ENCODE data around the gene PLEK. TPM values are rescaled to one million over a fixed set of nuclear protein-coding genes. Genes with fewer than 3 reads are reported as not detected.

PLEK gene
- total RNA-seq, 2 experiments from 2014 or later = 0.60 to 0.89 TPM

GRCh38 chr2:68420254-68420910, 55.3 kb downstream of the PLEK start:
- POLR2A ChIA-PET = no interaction called here
- Mint-ChIP-seq H3K27ac (peak overlapping the region; percentile 5), H3K4me3 (no peak overlapping the region), H3K9me3 (ENCODE audit: low read depth) (no peaks in the 10 kb centered on the region), H3K27me3 (peaks cover 2% of the 10 kb centered on the region), H3K4me1 (no peaks in the 10 kb centered on the region), H3K36me3 (ENCODE audit: low read depth) (no peaks in the 10 kb centered on the region)
- DNase-seq (no peak), ATAC-seq (no peak)
- intact Hi-C loops (cut with DNase I, micrococcal nuclease) = no loop called here
- CTCF ChIA-PET = interaction anchor here (0.7 kb wide), 1 partner anchor 289 kb away, joined by 3 read pairs; no protein-coding TSS in a partner anchor

DNA sequence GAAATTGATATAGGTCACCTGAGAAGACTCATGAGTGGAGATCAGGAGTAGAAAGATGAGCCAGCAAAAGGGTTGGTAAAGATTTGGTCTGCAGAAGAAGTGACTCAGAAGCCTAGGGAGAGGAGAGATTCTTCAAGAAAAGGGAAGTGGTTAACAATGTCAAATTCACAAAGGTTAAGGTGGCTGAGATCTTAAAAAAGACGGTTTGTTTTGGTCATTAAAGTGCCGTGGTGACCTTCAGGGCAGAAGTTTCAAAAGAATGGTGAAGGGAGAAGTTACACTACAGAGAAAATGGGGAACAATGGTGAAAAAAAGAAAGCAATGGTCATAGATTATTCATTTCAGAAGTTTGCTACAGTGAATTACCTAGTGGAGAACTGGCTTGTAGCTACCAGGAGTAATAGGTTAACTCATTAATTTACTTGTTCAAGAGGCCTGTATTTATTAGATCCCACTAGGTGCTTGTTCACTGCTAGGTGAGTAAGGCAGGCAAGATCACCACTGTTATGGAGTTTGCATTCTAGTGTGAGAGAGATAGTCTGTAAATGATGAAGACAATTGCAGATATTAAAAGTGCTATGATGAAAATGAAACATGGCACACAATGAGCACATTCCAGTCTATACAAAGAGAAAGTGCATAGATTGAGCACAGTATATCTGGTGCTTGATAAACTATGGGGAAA, 59.0 kb downstream of the PLEK start:
- Mint-ChIP-seq H3K27ac (no peak overlapping the region), H3K4me1 (peaks cover 4% of the 10 kb centered on the region), H3K27me3 (peaks cover 2% of the 10 kb centered on the region), H3K4me3 (no peak overlapping the region), H3K9me3 (ENCODE audit: low read depth) (no peaks in the 10 kb centered on the region), H3K36me3 (ENCODE audit: low read depth) (no peaks in the 10 kb centered on the region)
- ChIA-PET CTCF (interaction anchor here (0.5 kb wide), 1 partner anchor 17 kb away, joined by 3 read pairs; no protein-coding TSS in a partner anchor), POLR2A (no interaction called here)
- ATAC-seq (peak; percentile 93), DNase-seq (no peak)
- intact Hi-C loops (cut with DNase I, micrococcal nuclease) = loop anchor here (1.0 to 2.0 kb wide), 2 partner anchors 35 to 36 kb away; no protein-coding TSS in a partner anchor

- Mint-ChIP-seq H3K9me3 (ENCODE audit: low read depth) (no peaks in the 10 kb centered on the region), H3K36me3 (ENCODE audit: low read depth) (no peaks in the 10 kb centered on the region), H3K4me1 (peaks cover 4% of the 10 kb centered on the region), H3K27ac (no peak overlapping the region), H3K27me3 (peaks cover 2% of the 10 kb centered on the region), H3K4me3 (no peak overlapping the region)
- intact Hi-C loops (cut with DNase I, micrococcal nuclease) = no loop called here
- DNase-seq (no peak), ATAC-seq (no peak)
- ChIA-PET CTCF (no interaction called here), POLR2A (no interaction called here)
These were observed 60.4 kb downstream of the PLEK start for GRCh38 chr2:68425503-68425902.

- Mint-ChIP-seq H3K4me3 (no peak overlapping the region), H3K9me3 (ENCODE audit: low read depth) (no peaks in the 10 kb centered on the region), H3K27ac (no peak overlapping the region), H3K4me1 (peaks cover 4% of the 10 kb centered on the region), H3K36me3 (ENCODE audit: low read depth) (no peaks in the 10 kb centered on the region), H3K27me3 (peaks cover 2% of the 10 kb centered on the region)
- POLR2A ChIA-PET = no interaction called here
- ATAC-seq (no peak), DNase-seq (no peak)
- intact Hi-C loops (cut with DNase I, micrococcal nuclease) = no loop called here
- CTCF ChIA-PET = interaction anchor here (1.1 to 4.8 kb wide), 2 partner anchors 14 to 66 kb away, joined by 3 to 34 read pairs; no protein-coding TSS in a partner anchor
These were observed 61.4 kb downstream of the PLEK start for GRCh38 chr2:68426446-68426845.

- no peak for ATAC-seq
- intact Hi-C loops (cut with DNase I, micrococcal nuclease) = no loop called here
- Mint-ChIP-seq H3K27ac (no peak overlapping the region), H3K4me3 (no peak overlapping the region), H3K36me3 (ENCODE audit: low read depth) (no peaks in the 10 kb centered on the region), H3K27me3 (peaks cover under 1% of the 10 kb centered on the region), H3K4me1 (peaks cover 4% of the 10 kb centered on the region), H3K9me3 (ENCODE audit: low read depth) (no peaks in the 10 kb centered on the region)
- ChIA-PET POLR2A (no interaction called here), CTCF (interaction anchor here (0.6 to 4.8 kb wide), 4 partner anchors 14 to 173 kb away, joined by 3 to 34 read pairs (median 3); no protein-coding TSS in a partner anchor)
- DNase-seq = no peak
These were observed 61.9 kb downstream of the PLEK start for GRCh38 chr2:68426848-68427579.

GRCh38 chr2:68428126-68428525, 63.0 kb downstream of the PLEK start:
- ATAC-seq = no peak

DNA sequence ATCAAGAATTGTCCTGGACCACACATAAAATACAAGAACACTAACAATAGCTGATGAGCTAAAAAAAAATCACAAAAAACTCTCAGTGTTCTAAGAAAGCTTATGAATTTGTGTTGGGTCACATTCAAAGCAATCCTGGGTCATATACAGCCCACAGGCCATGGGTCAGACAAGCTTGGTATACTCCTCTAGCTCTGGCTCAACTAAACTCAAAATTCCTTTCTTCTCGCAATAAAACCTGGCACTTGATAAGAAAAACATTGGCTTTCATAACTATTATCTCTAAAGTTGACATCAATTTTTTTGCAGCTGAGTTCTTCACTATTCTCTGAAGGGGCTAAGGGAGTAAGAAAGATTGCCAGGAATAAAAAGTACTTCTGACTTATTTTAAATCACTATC, 63.7 kb downstream of the PLEK start:
- no peak overlapping the region for H3K4me3 Mint-ChIP-seq
- peaks cover 4% of the 10 kb centered on the region for H3K4me1 Mint-ChIP-seq
- POLR2A ChIA-PET = no interaction called here
- H3K27ac Mint-ChIP-seq = no peak overlapping the region
- no peak for ATAC-seq
- H3K9me3 Mint-ChIP-seq (ENCODE audit: low read depth) = no peaks in the 10 kb centered on the region
- no peaks in the 10 kb centered on the region for H3K36me3 Mint-ChIP-seq (ENCODE audit: low read depth)
- no peaks in the 10 kb centered on the region for H3K27me3 Mint-ChIP-seq
- no peak for DNase-seq
- CTCF ChIA-PET = interaction anchor here (4.8 kb wide), 1 partner anchor 12 kb away, joined by 34 read pairs; no protein-coding TSS in a partner anchor
- intact Hi-C loops (cut with DNase I, micrococcal nuclease) = no loop called here

More at GRCh38 chr2:68428126-68428525, 63.0 kb downstream of the PLEK start:
- no peaks in the 10 kb centered on the region for H3K27me3 Mint-ChIP-seq
- intact Hi-C loops (cut with DNase I, micrococcal nuclease) = no loop called here
- CTCF ChIA-PET = interaction anchor here (4.8 kb wide), 1 partner anchor 13 kb away, joined by 34 read pairs; no protein-coding TSS in a partner anchor
- H3K4me3 Mint-ChIP-seq = no peak overlapping the region
- H3K4me1 Mint-ChIP-seq = peaks cover 4% of the 10 kb centered on the region
- DNase-seq = no peak
- no peaks in the 10 kb centered on the region for H3K36me3 Mint-ChIP-seq (ENCODE audit: low read depth)
- H3K9me3 Mint-ChIP-seq (ENCODE audit: low read depth) = no peaks in the 10 kb centered on the region
- POLR2A ChIA-PET = no interaction called here
- H3K27ac Mint-ChIP-seq = no peak overlapping the region

DNA sequence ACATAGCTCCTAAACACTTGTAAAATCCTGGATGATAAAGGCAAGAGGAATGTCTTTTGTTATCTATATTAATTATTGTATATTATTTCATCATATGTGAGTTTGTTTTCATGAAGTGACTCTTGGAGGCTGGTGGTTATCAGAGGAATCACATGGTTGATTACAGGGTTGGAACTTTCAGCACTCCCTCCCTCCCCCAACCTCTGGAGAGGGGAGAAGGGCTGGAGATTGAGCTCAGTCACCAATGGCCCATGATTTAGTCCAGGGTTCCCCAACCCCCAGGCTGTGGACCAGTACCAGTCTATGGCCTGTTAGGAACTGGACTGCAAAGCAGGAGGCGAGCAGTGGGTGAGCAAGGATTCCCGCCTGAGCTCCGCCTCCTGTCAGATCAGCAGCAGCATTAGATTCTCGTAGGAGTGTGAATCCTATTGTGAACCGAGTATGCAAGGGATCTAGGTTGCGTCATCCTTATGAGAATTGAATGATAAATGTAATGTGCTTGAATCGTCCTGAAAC, 64.3 kb downstream of the PLEK start:
- Mint-ChIP-seq H3K4me1 (peaks cover 4% of the 10 kb centered on the region), H3K9me3 (ENCODE audit: low read depth) (no peaks in the 10 kb centered on the region), H3K27ac (no peak overlapping the region), H3K4me3 (no peak overlapping the region), H3K27me3 (no peaks in the 10 kb centered on the region), H3K36me3 (ENCODE audit: low read depth) (no peaks in the 10 kb centered on the region)
- intact Hi-C loops (cut with DNase I, micrococcal nuclease) = no loop called here
- ChIA-PET POLR2A (no interaction called here), CTCF (interaction anchor here (4.8 kb wide), 1 partner anchor 11 kb away, joined by 34 read pairs; no protein-coding TSS in a partner anchor)
- DNase-seq (no peak), ATAC-seq (no peak)

- intact Hi-C loops (cut with DNase I, micrococcal nuclease) = no loop called here
- Mint-ChIP-seq H3K4me1 (peaks cover 4% of the 10 kb centered on the region), H3K36me3 (ENCODE audit: low read depth) (no peaks in the 10 kb centered on the region), H3K4me3 (no peak overlapping the region), H3K27me3 (no peaks in the 10 kb centered on the region), H3K9me3 (ENCODE audit: low read depth) (no peaks in the 10 kb centered on the region), H3K27ac (no peak overlapping the region)
- POLR2A ChIA-PET = interaction anchor here (0.5 kb wide), 1 partner anchor 243 kb away, joined by 6 read pairs; no protein-coding TSS in a partner anchor
- DNase-seq (no peak), ATAC-seq (no peak)
- CTCF ChIA-PET = interaction anchor here (1.4 kb wide), 1 partner anchor 10 kb away, joined by 5 read pairs; no protein-coding TSS in a partner anchor
These were observed 66.4 kb downstream of the PLEK start for GRCh38 chr2:68431316-68431972.

GRCh38 chr2:68432696-68433658, 67.9 kb downstream of the PLEK start:
- ChIA-PET CTCF (interaction anchor here (0.6 to 1.4 kb wide), 2 partner anchors 9 to 149 kb away, joined by 4 to 5 read pairs; no protein-coding TSS in a partner anchor), POLR2A (no interaction called here)
- Mint-ChIP-seq H3K36me3 (ENCODE audit: low read depth) (no peaks in the 10 kb centered on the region), H3K9me3 (ENCODE audit: low read depth) (no peaks in the 10 kb centered on the region), H3K4me1 (no peaks in the 10 kb centered on the region), H3K27me3 (no peaks in the 10 kb centered on the region), H3K4me3 (no peak overlapping the region), H3K27ac (no peak overlapping the region)
- ATAC-seq (no peak), DNase-seq (no peak)
- intact Hi-C loops (cut with DNase I, micrococcal nuclease) = no loop called here
